GM12878 (cell line): ENCODE results near the gene USP12. TPM values are rescaled to one million over a fixed set of nuclear protein-coding genes. Genes with fewer than 3 reads are reported as not detected.

Experiments used
- ATAC-seq: fragments of 200-7000 bp; cut with Tn5 transposase; 3 replicates; pipeline ENCODE4 v1.9.1; 2020; ENCODE audit warnings: mild to moderate bottlenecking, moderate library complexity
- BruUV-seq: library from RNA; stranded (reverse); fragments of 400-500 nt; replicated peaks from 2 replicates; lab custom pipeline; 2021; lab: Mats Ljungman, UMichigan
- CTCF ChIA-PET: fragments of 300-600 bp; sonication (Branson Sonifier 250); formaldehyde crosslinking; extraction: SDS; loops from one replicate; lab custom pipeline; 2021; ENCODE audit warnings: inconsistent platforms; lab: Yijun Ruan, JAX
- POLR2A ChIA-PET: fragments of 350-600 bp; formaldehyde crosslinking; extraction: SDS; loops from one replicate; lab custom pipeline; 2021; ENCODE audit warnings: inconsistent platforms; lab: Charles Lee
- RAD21 ChIA-PET: fragments of 300-600 bp; sonication (Branson Sonifier 250); formaldehyde crosslinking; loops from one replicate; lab custom pipeline; 2023; ENCODE audit warnings: antibody characterized with exemption; ENCODE audit not compliant: unreplicated experiment; lab: Charles Lee
- SMC1A ChIA-PET: fragments of 300-600 bp; sonication (Branson Sonifier 250); formaldehyde crosslinking; loops from one replicate; lab custom pipeline; 2023; ENCODE audit not compliant: unreplicated experiment, uncharacterized antibody; lab: Charles Lee
- DNase-seq: peaks from one replicate; pipeline ENCODE4 v3.0.0-alpha.2; 2011; ENCODE audit warnings: low read depth, low spot score
- FAIRE-seq: peaks from 3 replicates; lab custom pipeline; 2011; peaks lifted over from hg19 to GRCh38; lab: Jason Lieb, UNC
- H2AFZ ChIP-seq: 2 replicates; pipeline ENCODE4 v1.6.0; 2011; ENCODE audit warnings: low read depth, low read length, control low read depth; ENCODE audit not compliant: control insufficient read depth
- H3K27ac ChIP-seq: 2 replicates; pipeline ENCODE4 v1.5.1; 2011; ENCODE audit warnings: control low read depth; ENCODE audit not compliant: control insufficient read depth, insufficient read depth
- H3K27me3 ChIP-seq, 2 experiments: replicated peaks in 1 of 2; 2 replicates each; pipeline versions ENCODE4 v1.6.0 to v1.6.1; 2011; ENCODE audit warnings: low read length in 1 of 2; ENCODE audit not compliant: control insufficient read depth in 2 of 2, insufficient read depth in 2 of 2
- H3K36me3 ChIP-seq, 2 experiments: 2 replicates each; pipeline ENCODE4 v1.5.1; 2011; ENCODE audit warnings: low read length in 1 of 2; ENCODE audit not compliant: control insufficient read depth in 2 of 2, insufficient read depth in 2 of 2
- H3K4me1 ChIP-seq: 2 replicates; pipeline ENCODE4 v1.6.1; 2011; ENCODE audit warnings: mild to moderate bottlenecking, low read length, moderate library complexity, mixed read lengths; ENCODE audit not compliant: control insufficient read depth, insufficient read depth
- H3K4me2 ChIP-seq: 2 replicates; pipeline ENCODE4 v1.6.0; 2011; ENCODE audit warnings: control low read depth; ENCODE audit not compliant: control insufficient read depth, insufficient read depth
- H3K4me3 ChIP-seq: fragments of 200-600 bp; sonication (generic); 2 replicates; pipeline ENCODE4 v1.5.1; 2016
- H3K79me2 ChIP-seq: 2 replicates; pipeline ENCODE4 v1.6.0; 2011; ENCODE audit warnings: low read length; ENCODE audit not compliant: control insufficient read depth, insufficient read depth
- H3K9ac ChIP-seq: 2 replicates; pipeline ENCODE4 v1.8.0; 2011; ENCODE audit warnings: low read length, control low read depth, mixed read lengths; ENCODE audit not compliant: control insufficient read depth, insufficient read depth
- H3K9me3 ChIP-seq: replicated peaks from 3 replicates; pipeline ENCODE4 v1.5.1; 2011; ENCODE audit warnings: mild to moderate bottlenecking, low read length; ENCODE audit not compliant: control insufficient read depth, insufficient read depth
- H4K20me1 ChIP-seq: 2 replicates; pipeline ENCODE4 v1.6.0; 2011; ENCODE audit not compliant: control insufficient read depth, insufficient read depth
- GABPA ChIP-seq: IDR thresholded peaks from 2 replicates; pipeline ENCODE4 v1.6.1; 2014; ENCODE audit warnings: antibody characterized with exemption, low read depth, mild to moderate bottlenecking, inconsistent platforms
- RAD51 ChIP-seq: fragments of 450-650 bp; IDR thresholded peaks from 2 replicates; pipeline ENCODE4 v1.6.1; 2016; ENCODE audit warnings: moderate library complexity, mild to moderate bottlenecking, inconsistent platforms
- RB1 ChIP-seq: fragments of 450-650 bp; formaldehyde crosslinking; IDR thresholded peaks from 2 replicates; pipeline ENCODE4 v1.6.1; 2017; ENCODE audit warnings: mild to moderate bottlenecking, borderline replicate concordance
- RCOR1 ChIP-seq: conservative IDR thresholded peaks from 2 replicates; pipeline ENCODE4 v1.6.1; 2012; ENCODE audit warnings: low read depth, low read length, improper control_type of control experiment
- SIX5 ChIP-seq: IDR thresholded peaks from 2 replicates; pipeline ENCODE4 v1.6.1; 2011; ENCODE audit warnings: mild to moderate bottlenecking, low read depth, low read length, moderate library complexity; ENCODE audit not compliant: severe bottlenecking
- SREBF1 ChIP-seq: IDR thresholded peaks from 2 replicates; pipeline ENCODE4 v1.6.1; 2012; ENCODE audit warnings: mild to moderate bottlenecking, low read length
- YY1 ChIP-seq: IDR thresholded peaks from 2 replicates; pipeline ENCODE4 v1.6.1; 2011; ENCODE audit warnings: low read depth, mild to moderate bottlenecking, low read length
- WGBS: methylation state at CpG from one replicate; pipeline ENCODE4 v1.1.6; 2016; ENCODE audit warnings: low lambda C conversion rate; ENCODE audit not compliant: insufficient replicate concordance, insufficient coverage; ENCODE audit errors: missing lambda C conversion rate; 5-methylcytosine and 5-hydroxymethylcytosine counted together
- in situ Hi-C: fragments of 300-500 bp; cut with MboI; formaldehyde crosslinking; loops from 9 replicates; pipeline ENCODE4 v1.14.3; 2018; ENCODE audit warnings: mixed read lengths
- intact Hi-C: fragments of 100-400 bp; cut with micrococcal nuclease; formaldehyde crosslinking; loops from one replicate; pipeline ENCODE4 v1.14.2; 2022; ENCODE audit not compliant: unreplicated experiment
- polyA plus RNA-seq, 11 experiments: library from polyadenylated mRNA; depleted of rRNA in 4 of 11; unstranded in 6 of 11; stranded (reverse) in 5 of 11; fragments of >200 nt; fragmentation: Nextera tagmentation in 4 of 11; fragmentation: Illumina TruSeq in 1 of 11; extraction: Ambion mirVana in 4 of 11; extraction: Trizol in 1 of 11; gene quantifications; 1 replicate in 1 of 11; 2 replicates in 10 of 11; pipeline versions ENCODE4 v1.2.1 to v1.2.3, GENCODE V29; 2011 to 2016; ENCODE audit warnings: inconsistent platforms in 2 of 11, missing spikeins in 2 of 11, low read depth in 1 of 11
- total RNA-seq, 4 experiments: library from RNA; depleted of rRNA in 3 of 4; stranded (reverse); fragments of >200 nt in 3 of 4; fragmentation: Illumina TruSeq in 1 of 4; extraction: Trizol in 1 of 4; gene quantifications; 2 replicates each; pipeline versions ENCODE4 v1.2.1 to v1.2.3, GENCODE V29; 2013 to 2021
- TF ChIP-seq, protein P1 (sequence below): fragments of 450-650 bp; IDR thresholded peaks from 2 replicates; pipeline ENCODE4 v1.6.1; 2017; ENCODE audit warnings: mild to moderate bottlenecking

Gene USP12
- total and polyA plus RNA-seq, 10 of the 15 experiments (the other 5 are each of a cell fraction or from before 2014, with no cell fraction given) = 3.5 to 32.2 (median 24.6) TPM

DNA sequence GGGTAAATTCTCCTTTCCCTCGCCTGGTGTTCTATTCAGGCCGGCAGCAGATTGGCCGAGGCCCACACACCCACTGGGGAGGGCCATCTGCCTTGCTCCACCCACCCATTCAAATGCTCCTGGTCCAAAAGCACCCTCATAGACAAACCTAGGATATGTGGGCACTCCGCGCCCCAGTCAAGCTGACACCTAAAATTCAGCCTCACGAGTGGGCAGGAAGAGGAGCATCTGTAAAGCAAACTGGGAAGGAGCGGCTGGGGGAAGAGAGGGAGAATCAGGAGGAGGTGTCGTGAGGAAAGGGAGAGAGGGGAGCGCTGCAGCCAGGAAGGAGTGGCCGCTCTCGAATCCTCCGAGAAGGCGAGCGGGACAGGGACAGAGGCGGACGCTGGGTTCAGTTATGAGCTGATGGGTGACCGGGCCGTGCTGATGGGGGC is 136.9 kb downstream of the USP12 start (continued):
- TF ChIP-seq, protein P1, sequence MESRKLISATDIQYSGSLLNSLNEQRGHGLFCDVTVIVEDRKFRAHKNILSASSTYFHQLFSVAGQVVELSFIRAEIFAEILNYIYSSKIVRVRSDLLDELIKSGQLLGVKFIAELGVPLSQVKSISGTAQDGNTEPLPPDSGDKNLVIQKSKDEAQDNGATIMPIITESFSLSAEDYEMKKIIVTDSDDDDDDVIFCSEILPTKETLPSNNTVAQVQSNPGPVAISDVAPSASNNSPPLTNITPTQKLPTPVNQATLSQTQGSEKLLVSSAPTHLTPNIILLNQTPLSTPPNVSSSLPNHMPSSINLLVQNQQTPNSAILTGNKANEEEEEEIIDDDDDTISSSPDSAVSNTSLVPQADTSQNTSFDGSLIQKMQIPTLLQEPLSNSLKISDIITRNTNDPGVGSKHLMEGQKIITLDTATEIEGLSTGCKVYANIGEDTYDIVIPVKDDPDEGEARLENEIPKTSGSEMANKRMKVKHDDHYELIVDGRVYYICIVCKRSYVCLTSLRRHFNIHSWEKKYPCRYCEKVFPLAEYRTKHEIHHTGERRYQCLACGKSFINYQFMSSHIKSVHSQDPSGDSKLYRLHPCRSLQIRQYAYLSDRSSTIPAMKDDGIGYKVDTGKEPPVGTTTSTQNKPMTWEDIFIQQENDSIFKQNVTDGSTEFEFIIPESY = no peak
- no peak for TF ChIP-seq SIX5
- TF ChIP-seq RCOR1 = no peak
- no peak for TF ChIP-seq RB1
- no peak for TF ChIP-seq RAD51
- no peak for TF ChIP-seq SREBF1
- TF ChIP-seq GABPA = no peak
- TF ChIP-seq, all 136 proteins: peak for 0

DNA sequence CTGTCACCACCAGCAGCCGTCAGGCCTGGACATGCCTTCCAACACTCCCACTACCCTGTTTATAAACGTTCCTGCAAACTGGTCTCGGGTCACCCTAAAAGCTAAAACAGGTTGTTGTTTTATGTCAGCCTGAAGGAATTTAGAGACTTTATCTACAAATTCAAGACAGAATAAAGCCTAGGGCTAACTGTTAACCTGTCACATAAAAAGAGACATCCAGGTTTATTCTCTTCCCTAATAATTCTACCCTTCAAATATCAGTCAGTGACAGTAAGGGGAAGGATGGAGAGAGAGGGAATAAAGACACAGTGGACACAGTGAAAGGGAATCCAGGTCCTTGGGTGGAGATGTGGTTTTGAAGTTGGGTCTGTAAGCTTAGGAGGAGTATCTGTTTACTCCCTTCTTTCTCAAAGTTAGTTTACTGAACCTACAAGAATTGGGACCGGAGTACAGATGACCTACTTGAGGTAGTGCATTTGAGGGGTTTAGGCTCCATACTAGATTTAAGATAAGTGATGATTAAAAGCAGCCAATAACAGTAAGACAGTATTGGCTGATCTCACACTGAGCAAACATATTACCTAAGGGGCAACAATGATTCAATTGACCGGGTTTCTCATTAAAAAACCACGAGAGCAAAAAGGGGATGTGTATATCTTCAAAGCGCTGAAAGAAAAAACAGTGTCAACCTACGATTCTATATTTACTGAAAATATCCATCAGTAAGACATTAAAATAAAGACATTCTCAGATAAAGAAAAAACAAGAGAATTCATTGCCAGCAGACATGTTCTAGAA is 142.7 kb downstream of the USP12 start:
- H3K4me2 ChIP-seq = no peak overlapping the region
- no peak overlapping the region for H3K9ac ChIP-seq
- intact Hi-C loops (no loop called here), in situ Hi-C loops (no loop called here)
- ChIA-PET CTCF (no interaction called here), RAD21 (no interaction called here), SMC1A (no interaction called here), POLR2A (no interaction called here)
- H2AFZ ChIP-seq = no peak overlapping the region
- H3K9me3 ChIP-seq = no peaks in the 10 kb centered on the region
- no peaks in the 10 kb centered on the region for H3K36me3 ChIP-seq
- 40% methylated on average over 8 of the region's 8 CpGs for WGBS
- no peak overlapping the region for H3K4me3 ChIP-seq
- no peak overlapping the region for H3K27ac ChIP-seq
- ATAC-seq (no peak), FAIRE-seq (no peak), DNase-seq (no peak)
- H4K20me1 ChIP-seq = no peaks in the 10 kb centered on the region
- no peaks in the 10 kb centered on the region; the same call in 1 of the 2 replicates for H3K4me1 ChIP-seq
- no TSS peak for BruUV-seq
- H3K79me2 ChIP-seq = no peaks in the 10 kb centered on the region
- no peaks in the 10 kb centered on the region for H3K27me3 ChIP-seq
- no peak for TF ChIP-seq YY1
